Adrenal gland (tissue), 5 donors: ENCODE results near the gene OPCML.

Experiments used
- CTCF ChIP-seq, 6 experiments: fragments of 450-650 bp in 4 of 6; fragments of 200-600 bp in 2 of 6; sonication (generic) in 1 of 6; IDR thresholded peaks; 1 replicate in 5 of 6; 2 replicates in 1 of 6; pipeline versions ENCODE4 v1.5.1 to v1.8.0; 2016 to 2021; ENCODE audit warnings: antibody characterized with exemption in 6 of 6, mild to moderate bottlenecking in 2 of 6, moderate library complexity in 1 of 6
- POLR2A ChIP-seq, 2 donors: fragments of 450-650 bp; IDR thresholded peaks; one replicate each; pipeline ENCODE4 v1.6.1; 2017; ENCODE audit warnings: antibody characterized with exemption in 2 of 2, mild to moderate bottlenecking in 2 of 2, moderate library complexity in 1 of 2
- donor health status: DM: no; HTN: no; CAD: no.

DNA sequence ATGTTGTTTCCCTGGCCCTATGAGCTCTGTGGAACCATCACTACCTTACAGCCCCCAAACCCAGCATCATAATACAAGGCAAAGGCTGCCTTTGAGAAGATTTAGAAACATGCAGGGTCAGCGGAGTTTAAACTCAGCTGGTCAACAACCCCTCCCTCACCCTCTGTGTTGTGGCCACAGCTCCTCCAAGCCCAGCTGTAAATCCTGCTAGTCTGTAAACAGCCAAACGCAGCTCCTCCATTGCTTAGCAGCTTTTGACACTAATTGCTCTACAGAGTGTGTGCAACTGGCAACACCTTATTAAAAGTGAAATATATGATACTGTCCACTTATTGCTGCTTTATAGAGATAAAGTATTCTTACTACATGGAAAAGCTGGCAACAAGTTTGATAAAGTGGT lies 29.1 kb downstream of the OPCML start:
- TF ChIP-seq POLR2A (IDR thresholded peaks at IDR 0.05) (no peak), CTCF (IDR thresholded peaks at IDR 0.05) (no peak)
